ENCODE data around the gene IFNG-AS1.

IFNG-AS1 gene

GRCh38 chr12:68038650-68039049 lies 49.4 kb downstream of the IFNG-AS1 start:
- TF ChIP-seq CTCF (IDR thresholded peaks at IDR 0.05; ENCODE audit: low read depth, low read length, missing control alignments) = no peak
- no peak for DNase-seq (ENCODE audit: extremely low read depth, low read depth)
- no peak overlapping the region for H3K4me3 ChIP-seq (replicated peaks; ENCODE audit: low read depth, low read length)

GRCh38 chr12:68040450-68041075 lies 51.3 kb downstream of the IFNG-AS1 start:
- H3K4me3 ChIP-seq (replicated peaks; ENCODE audit: low read depth, low read length) = no peak overlapping the region
- peak; percentile 56 for DNase-seq (ENCODE audit: extremely low read depth, low read depth)
- peak; percentile 86 for TF ChIP-seq CTCF (IDR thresholded peaks at IDR 0.05; ENCODE audit: low read depth, low read length, missing control alignments)

GRCh38 chr12:68042212-68042699 lies 53.0 kb downstream of the IFNG-AS1 start:
- peak; percentile 14 for TF ChIP-seq CTCF (IDR thresholded peaks at IDR 0.05; ENCODE audit: low read depth, low read length, missing control alignments)
- peak; percentile 3 for DNase-seq (ENCODE audit: extremely low read depth, low read depth)
- H3K4me3 ChIP-seq (replicated peaks; ENCODE audit: low read depth, low read length) = no peak overlapping the region

- DNase-seq (ENCODE audit: extremely low read depth, low read depth) = no peak
- no peak overlapping the region for H3K4me3 ChIP-seq (replicated peaks; ENCODE audit: low read depth, low read length)
- no peak for TF ChIP-seq CTCF (IDR thresholded peaks at IDR 0.05; ENCODE audit: low read depth, low read length, missing control alignments)
Measured at GRCh38 chr12:68043435-68043834, 54.2 kb downstream of the IFNG-AS1 start.

GRCh38 chr12:68048648-68049297 lies 59.5 kb downstream of the IFNG-AS1 start:
- TF ChIP-seq CTCF (IDR thresholded peaks at IDR 0.05; ENCODE audit: low read depth, low read length, missing control alignments) = no peak
- no peak for DNase-seq (ENCODE audit: extremely low read depth, low read depth)
- no peak overlapping the region for H3K4me3 ChIP-seq (replicated peaks; ENCODE audit: low read depth, low read length)

- no peak for TF ChIP-seq CTCF (IDR thresholded peaks at IDR 0.05; ENCODE audit: low read depth, low read length, missing control alignments)
Measured at GRCh38 chr12:68056300-68056699, 67.1 kb downstream of the IFNG-AS1 start.

More at GRCh38 chr12:68056300-68056699, 67.1 kb downstream of the IFNG-AS1 start:
- H3K4me3 ChIP-seq (replicated peaks; ENCODE audit: low read depth, low read length) = no peak overlapping the region
- no peak for DNase-seq (ENCODE audit: extremely low read depth, low read depth)

Measured in HFF-Myc (cell line).